NCI-H748 (cell line): ENCODE results near the gene CARD8.

Source experiments
- DNase-seq: peaks from one replicate; lab custom pipeline; 2025; ENCODE audit not compliant: unreplicated experiment; lab: John Stamatoyannopoulos, UW

CARD8 gene

DNA sequence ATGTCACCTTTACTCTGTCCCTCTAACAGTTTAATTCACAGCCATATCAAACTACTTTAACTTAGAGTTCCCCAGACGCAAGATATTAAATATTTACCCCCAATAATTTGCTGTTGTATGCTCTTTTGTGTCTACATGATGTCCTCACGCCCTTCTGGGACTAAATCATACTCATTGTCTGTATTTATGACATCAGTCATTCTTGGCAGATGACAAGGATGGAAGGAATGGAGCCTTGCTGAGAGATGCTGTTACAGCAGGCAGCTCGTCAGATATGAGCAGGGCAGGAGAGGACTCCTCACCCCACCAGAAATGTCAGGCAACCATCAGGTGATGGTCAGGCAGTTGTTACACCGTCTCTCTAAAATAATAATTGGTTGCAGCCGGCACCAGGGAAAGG lies 41.8 kb downstream of the CARD8 start:
- DNase-seq = no peak

- DNase-seq = no peak
Observed at GRCh38 chr19:48210005-48210404, 45.7 kb downstream of the CARD8 start.

GRCh38 chr19:48206397-48207093 lies 49.2 kb downstream of the CARD8 start:
- no peak for DNase-seq

- peak; percentile 100 for DNase-seq
Observed at GRCh38 chr19:48203794-48204628, 51.7 kb downstream of the CARD8 start.

- DNase-seq = peak; percentile 69
Observed at GRCh38 chr19:48203222-48203793, 52.4 kb downstream of the CARD8 start.

GRCh38 chr19:48196933-48197665 lies 58.6 kb downstream of the CARD8 start:
- no peak for DNase-seq

DNA sequence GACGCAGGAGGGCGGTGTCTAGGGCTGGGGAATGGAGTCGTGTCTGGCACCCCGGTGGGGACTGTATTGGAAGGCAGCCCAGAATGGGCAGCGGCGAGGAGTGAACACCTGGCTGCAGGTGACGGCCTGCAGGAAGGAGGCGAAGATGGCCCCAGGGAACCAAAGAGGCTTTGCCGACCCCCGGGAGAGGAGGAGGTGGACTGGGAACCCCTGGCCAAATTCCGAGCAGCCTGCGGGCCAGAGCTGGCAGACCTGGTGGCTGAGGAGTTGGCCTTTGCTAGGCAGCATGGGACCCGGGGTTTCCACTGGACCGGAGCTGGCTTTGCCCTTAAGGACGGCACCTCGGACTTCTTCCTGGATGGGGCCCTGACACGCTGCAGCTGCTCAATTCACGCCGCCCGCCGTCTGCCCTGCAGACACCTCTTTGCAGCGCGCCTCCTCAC lies 59.4 kb downstream of the CARD8 start:
- no peak for DNase-seq

GRCh38 chr19:48194844-48195830 lies 60.6 kb downstream of the CARD8 start:
- DNase-seq = no peak

GRCh38 chr19:48194041-48194843 lies 61.5 kb downstream of the CARD8 start:
- no peak for DNase-seq

DNA sequence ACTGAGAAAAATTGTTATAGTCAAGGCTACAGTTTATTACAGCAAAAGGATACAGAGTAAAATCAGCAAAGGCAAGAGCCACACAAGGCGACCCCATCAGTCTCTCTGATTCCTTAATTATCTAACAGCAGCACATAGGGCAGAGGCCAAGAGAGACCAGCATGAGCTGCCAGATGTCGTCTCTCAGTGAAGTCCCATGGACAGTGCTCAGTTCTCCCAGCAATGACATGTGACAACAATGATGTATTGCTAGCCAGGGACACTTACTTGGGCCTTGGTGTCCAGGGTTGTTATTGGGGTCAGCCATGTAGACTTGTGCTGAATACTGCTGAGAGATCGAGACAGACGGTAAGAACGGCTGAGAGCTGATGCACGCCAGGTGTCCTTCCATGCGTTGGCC lies 63.0 kb downstream of the CARD8 start:
- no peak for DNase-seq

- DNase-seq = no peak
Observed at GRCh38 chr19:48190885-48191284, 64.8 kb downstream of the CARD8 start.

- DNase-seq = peak; percentile 86
Observed at GRCh38 chr19:48190288-48190884, 65.3 kb downstream of the CARD8 start.

- no peak for DNase-seq
Observed at GRCh38 chr19:48186541-48186991, 69.1 kb downstream of the CARD8 start.

DNA sequence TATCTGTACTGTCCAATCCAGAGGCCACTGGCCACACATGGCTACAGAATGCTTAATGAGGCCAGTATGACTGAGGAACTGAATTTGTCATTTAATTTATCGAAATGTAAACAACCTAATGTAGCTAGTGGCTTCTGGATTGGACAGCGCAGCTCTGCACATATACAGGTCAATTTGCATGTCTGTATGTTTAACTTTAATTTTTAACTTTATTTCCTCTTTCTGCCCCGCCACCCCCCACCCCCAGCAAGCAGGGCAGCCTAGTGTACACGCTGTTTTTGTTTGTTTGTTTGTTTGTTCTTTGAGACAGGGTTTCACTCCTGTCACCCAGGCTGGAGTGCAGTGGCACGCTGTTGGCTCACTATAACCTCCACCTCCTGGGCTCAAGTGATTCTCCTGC lies 69.7 kb downstream of the CARD8 start:
- no peak for DNase-seq

GRCh38 chr19:48183356-48183755 lies 72.4 kb downstream of the CARD8 start:
- no peak for DNase-seq

DNA sequence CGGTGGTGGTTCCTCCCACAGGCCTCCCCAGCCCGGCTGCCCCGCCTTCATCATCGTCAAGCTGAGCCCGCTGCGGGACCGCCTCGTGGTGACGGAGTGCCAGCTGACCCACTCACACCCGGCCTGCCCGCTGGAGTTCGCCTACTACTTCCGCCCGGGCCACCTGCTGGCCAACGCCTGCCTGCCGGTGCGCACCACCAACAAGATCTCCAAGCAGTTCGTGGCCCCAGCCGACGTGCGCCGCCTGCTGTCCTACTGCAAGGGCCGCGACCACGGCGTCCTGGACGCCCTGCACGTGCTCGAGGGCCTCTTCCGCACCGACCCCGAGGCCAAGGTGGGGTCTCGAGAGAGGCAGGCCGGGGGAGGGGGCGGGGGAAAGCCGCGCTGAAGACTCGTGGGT lies 73.3 kb downstream of the CARD8 start:
- no peak for DNase-seq

DNA sequence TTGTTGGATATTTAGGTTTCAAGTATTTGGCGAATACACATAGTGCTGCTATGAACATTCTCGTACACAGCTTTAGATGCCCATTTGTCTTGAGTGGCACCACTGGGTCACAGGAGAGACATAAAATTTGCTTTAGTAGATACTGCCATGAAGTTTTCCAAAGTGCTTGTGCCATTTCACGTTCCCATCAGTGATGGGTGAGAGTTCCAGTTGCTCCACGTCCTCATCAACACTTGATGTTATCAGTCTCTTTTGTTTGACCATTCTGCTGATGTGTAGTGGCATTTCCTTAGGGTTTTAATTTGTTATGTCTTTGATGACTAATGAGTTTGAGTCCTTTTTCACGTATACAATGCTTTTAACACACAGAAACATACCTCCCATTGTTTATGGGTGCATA lies 74.2 kb downstream of the CARD8 start:
- no peak for DNase-seq

DNA sequence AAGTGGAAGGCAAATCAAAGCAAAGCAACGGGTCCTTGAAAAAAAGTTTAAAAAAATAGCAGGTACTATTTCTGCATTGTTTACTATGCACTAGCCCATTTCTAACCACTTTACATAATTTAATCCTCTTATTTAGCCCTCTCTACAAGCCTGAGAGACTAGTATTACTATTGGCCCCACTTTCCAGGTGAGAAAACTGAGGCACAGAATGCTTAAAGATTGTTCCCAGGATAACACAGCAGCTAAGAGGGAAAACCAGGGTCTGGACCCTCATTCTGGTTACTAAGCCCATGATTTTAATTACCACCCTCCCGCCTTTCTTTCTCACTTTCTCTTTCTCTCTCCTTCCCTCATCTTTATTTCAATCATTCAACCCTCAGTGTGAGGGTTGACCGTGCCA lies 79.5 kb downstream of the CARD8 start:
- DNase-seq = no peak

DNA sequence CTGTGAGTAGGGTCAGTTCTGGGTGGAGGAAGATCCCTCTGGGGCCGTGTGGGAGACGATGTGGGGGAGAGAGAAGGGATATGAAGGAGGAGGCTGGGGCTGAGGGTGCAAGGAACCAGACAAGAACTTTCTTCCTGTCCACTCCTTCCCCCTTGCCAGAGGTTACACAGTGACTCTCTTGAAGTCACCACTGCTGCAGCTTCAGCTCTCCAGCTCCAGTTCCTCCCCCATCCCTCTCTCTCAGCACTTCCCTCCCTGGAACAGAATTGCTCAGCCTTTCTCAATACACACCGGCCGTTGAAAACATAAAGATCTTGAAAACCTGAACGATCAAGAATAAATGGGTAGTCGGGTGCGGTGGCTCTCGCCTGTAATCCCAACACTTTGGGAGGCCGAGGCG lies 80.1 kb downstream of the CARD8 start:
- no peak for DNase-seq
